Measurements from ENCODE around the gene RARA.
A peak's percentile ranks its signal among the peaks of the same experiment; 100 is the strongest.
"Not testable (repeated sequence)": the region's sequence is repeated elsewhere in the genome, so short reads cannot be mapped to it uniquely, and the experiment has no call there.

Gene RARA

GRCh38 chr17:40382251-40382650 is 73.3 kb downstream of the RARA start:
- no peak for DNase-seq

GRCh38 chr17:40386555-40386954 is 77.6 kb downstream of the RARA start:
- not testable (repeated sequence) for DNase-seq

GRCh38 chr17:40399185-40399584 is 90.2 kb downstream of the RARA start:
- DNase-seq, result peak; percentile 89

- no peak for DNase-seq
Observed at GRCh38 chr17:40402668-40403067, 93.7 kb downstream of the RARA start.

GRCh38 chr17:40404003-40404402 is 95.0 kb downstream of the RARA start:
- no peak for DNase-seq
